GM18870 (cell line): ENCODE data around the gene CDX1.

Experiments
- ATAC-seq: cut with Tn5 transposase; IDR thresholded peaks from one replicate; pipeline ENCODE4 v1.9.1; 2021; ENCODE audit warnings: moderate library complexity; ENCODE audit not compliant: unreplicated experiment

CDX1 gene

DNA sequence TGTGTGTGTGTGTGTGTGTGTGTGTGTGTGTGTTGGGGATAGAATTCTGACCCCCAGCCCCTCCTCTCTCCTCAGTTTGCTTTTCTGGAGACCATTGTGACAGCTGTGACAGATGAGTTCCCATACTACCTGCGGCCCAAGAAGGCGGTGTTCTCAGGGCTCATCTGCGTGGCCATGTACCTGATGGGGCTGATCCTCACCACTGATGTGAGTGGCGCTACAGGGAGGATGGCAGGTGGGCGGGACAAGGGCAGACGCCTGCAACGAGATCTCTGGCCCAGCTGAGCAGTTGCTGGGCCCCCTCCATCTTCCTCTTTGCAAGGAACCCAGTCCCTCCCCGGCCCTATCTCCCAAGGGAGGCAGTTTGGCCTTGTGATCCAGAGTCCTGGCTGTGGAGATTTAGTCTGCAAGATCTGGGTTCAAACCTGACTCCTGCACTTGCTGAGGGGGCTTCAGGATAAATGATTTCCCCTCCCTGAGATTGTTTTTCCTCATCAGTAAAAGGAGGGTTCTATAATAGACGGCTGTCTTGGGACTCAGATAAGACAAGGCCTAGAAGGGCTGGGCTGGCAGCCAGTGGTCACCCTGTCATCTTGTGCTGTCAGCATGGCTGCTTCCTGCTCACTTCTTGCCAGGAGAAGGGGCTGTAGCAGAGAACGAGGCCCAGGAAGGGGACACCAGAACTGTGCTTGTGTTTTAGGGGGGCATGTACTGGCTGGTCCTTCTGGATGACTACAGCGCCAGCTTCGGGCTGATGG lies 37.4 kb downstream of the CDX1 start:
- ATAC-seq: no peak

DNA sequence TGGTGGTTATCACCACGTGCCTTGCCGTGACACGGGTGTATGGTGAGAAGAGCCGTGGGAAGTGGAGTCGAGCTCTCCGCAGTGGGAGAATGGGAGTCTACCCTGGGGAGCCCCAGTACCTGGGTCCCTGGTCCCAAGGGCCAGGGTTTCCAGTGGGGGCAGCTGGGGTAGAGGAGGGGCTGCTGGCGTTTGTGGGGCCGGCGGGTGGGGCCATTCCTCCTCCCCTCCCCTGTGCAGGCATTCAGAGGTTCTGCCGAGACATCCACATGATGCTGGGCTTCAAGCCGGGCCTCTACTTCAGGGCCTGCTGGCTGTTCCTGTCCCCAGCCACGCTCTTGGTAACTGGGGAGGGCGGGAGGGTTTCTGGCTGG lies 38.0 kb downstream of the CDX1 start:
- ATAC-seq: no peak

DNA sequence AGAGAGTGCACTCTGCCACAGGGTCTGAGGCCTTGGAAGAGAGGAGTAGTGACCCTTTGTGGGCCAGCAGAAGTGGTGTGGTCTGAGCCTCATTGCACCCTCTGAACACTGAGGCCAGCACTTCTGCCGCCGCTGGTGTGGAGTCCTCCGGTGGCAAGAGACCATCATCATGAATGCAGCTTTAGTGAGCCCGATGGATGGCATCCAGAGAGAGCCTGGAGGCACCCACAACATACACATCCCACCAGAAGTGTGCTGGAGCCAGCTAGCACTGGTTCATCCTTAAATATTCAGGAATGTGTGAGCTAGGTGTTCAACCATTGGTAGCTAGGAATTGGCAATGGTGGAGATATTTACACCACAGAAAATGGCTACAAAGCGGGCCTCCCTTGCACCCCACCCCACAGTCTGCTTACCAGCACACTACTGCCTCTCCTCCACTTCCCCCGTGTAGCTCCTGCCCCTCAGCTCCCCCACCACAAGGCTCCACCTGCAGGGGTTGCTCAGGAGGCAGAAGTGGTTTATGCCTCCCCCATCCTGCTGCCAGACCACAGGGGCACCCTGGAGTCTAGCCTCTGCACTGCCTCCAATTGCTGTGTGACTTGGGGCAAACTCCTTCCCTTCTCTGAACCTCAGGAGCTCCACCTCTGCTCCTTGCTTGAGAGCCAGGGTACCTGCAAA lies 39.7 kb downstream of the CDX1 start:
- no peak for ATAC-seq

DNA sequence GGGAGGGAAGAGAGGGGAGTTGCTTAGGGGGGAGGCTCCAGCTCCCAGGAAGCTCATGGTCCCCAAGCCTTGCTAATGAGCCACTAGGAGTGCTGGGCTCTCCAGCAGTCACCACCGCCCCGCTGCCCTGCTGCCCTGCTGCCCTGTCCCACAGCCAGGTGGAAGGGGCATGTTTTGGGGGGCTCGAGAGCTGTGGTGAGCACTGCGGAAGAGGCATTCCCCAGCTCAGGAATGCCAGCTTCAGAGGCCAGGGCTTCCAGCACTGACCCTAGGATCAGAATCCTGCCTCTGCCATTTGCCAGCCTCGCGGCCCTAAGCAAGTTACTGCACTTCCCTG lies 40.2 kb downstream of the CDX1 start:
- ATAC-seq: no peak

DNA sequence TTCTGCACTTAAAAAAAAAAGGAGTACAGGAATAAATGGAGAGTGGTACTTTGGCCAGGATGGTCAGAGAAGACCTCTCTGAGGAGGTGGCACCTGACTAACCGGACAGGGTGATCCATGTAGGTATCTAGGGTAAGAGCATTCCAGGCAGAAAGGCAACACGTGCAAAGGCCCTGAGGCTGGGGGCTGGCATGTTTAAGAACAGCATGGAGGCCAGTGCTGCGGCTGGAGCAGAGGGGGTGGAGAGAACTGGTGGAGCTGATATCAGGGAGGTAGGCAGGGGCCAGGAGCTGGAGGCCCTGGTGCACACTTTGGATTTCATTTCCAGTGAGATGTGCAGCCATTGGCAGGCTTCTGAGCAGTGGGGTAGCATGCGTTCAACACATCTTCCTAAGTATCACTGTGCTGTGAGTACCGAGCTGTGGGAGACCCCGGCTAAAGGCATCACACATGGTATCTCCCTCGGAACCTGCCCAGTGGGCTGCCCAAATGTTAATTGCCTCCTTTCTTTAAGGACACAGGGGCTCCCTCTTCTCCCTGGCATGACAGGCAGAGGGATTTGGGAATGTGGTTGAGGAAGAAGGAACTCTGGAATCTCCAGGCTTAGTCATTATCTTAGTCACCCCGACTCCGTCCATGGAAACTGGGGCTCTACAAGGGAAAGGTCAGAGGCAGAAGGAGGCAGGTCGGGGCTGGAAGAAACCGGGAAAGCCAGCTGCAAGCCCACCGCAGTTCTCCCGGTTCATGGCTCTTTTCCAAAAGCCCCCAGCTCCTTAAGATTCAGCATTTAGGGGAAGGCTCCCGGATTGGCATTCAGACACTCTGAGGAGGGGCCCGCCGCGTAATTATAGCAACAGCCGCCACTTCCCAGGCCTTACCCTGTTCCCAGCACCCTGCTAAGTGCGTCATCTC lies 41.9 kb downstream of the CDX1 start:
- no peak for ATAC-seq

DNA sequence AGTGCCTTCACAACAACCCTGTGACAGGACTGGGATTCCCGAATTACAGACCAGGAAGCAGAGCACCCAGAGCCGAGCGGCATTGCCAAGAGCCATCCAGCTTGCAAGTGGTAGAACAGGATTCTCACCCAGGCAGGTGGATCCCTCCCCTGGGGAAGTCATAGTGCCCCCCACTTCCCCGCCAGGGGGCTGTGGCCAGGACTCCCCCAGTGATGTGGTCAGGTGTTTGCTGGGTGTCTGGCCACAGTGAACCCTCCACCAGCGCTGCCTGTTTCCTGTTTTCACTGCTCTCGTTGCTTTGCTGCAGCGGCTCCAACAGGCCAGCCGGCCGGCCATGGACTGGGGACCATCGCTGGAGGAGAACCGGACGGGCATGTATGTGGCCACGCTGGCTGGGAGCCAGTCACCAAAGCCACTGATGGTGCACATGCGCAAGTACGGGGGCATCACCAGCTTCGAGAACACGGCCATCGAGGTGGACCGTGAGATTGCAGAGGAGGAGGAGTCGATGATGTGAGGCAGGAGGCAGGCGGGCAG lies 42.6 kb downstream of the CDX1 start:
- ATAC-seq: no peak

DNA sequence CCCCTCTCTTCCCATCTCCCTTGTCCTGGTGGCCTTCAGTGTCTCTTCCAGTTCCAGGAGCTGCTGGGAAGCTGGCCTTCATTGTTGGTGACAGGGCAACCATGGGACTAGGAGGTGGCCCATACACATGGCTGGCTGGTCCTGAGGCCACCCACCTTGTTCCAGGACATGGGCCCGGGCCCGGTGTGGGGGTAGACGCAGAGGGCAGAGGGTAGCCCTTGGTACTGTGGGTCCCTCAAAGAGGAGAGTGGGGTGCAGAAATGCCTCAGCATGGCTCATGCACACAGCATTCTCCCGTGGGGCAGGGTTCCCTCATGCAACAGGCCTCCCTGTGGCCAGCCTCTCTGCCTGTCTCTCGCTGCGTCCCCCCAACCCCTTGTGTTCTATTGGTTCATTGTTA lies 44.1 kb downstream of the CDX1 start:
- no peak for ATAC-seq

DNA sequence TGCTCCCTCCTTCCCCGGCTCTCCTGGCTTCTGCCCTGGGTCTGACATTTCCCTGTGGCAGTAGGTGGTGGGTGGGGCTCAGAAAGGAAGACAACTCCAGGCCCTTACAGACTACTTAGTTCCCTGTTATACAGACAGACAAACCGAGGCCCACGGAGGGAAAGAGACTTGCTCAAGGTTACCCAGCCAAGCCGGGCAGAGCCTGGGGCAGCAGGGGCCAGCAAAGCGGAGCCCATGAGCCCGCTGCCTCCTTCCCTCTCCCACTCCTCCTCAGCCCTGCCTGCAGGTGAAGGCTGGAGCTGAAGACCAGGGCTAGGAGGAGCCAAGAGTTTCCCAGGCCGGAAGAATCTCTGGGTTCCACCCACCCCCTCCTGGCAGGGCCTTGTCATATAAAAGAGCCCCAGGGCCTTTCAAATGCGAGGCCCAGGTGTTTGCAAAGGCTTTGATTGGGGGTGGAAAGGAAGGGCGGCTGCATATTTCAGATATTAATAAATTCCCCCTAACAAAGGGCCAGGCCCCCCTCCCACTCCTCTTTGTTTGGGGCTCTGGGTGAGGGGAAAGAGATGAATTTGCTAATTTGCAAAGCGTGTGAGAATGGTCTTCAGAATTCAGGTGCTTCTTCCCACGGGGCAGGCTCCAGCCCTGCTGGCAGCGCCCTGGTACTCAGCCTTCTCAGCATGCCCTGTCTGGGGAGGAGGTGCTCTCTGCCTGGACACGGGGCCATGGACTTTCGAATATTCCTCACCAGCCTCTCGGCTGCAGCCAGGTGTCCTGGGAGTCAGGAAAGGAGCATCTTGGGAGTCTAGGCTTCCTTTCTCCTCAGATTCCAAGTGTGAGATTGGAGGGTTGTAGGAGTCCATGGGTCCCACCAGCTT lies 44.8 kb downstream of the CDX1 start:
- ATAC-seq: no peak

DNA sequence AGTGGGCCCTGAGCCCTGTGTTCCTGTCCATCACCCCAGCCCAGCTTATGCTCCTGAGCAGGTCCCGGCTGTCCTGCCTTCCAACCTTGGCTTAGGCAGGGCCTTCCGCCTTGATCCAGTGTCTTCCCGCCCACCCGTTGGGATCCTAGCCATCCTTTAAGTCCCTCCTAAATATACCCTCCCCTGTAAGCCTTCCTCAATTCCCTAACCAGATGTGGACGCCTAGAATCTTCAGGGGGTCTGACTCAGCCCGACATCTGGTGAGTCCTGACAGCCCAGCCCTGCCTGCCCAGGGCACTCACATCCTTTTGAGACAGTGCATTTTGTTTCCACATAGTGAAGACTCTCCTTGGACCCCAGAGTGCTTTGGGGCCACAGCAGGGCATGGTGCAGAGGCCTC lies 47.0 kb downstream of the CDX1 start:
- no peak for ATAC-seq

DNA sequence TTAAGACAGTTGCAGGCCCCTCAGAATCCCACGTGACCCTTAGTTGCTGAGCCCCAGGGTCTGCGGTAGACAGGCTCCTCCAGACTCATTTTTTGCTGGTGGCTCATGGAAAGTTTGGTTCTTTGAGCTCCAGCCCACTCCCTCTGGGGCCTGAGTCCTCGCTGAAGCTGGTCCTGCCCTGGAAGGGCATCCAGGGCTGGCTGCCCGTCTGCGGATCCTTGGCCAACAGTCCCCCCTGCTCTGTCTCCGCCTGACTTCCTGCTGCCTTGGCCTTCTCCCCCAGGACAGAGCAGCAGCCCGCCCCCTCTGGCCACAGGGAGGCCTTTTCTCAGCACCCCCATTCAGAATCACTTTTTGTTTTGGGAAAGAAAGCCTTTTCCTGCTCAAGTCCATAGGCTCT lies 47.7 kb downstream of the CDX1 start:
- no peak for ATAC-seq

DNA sequence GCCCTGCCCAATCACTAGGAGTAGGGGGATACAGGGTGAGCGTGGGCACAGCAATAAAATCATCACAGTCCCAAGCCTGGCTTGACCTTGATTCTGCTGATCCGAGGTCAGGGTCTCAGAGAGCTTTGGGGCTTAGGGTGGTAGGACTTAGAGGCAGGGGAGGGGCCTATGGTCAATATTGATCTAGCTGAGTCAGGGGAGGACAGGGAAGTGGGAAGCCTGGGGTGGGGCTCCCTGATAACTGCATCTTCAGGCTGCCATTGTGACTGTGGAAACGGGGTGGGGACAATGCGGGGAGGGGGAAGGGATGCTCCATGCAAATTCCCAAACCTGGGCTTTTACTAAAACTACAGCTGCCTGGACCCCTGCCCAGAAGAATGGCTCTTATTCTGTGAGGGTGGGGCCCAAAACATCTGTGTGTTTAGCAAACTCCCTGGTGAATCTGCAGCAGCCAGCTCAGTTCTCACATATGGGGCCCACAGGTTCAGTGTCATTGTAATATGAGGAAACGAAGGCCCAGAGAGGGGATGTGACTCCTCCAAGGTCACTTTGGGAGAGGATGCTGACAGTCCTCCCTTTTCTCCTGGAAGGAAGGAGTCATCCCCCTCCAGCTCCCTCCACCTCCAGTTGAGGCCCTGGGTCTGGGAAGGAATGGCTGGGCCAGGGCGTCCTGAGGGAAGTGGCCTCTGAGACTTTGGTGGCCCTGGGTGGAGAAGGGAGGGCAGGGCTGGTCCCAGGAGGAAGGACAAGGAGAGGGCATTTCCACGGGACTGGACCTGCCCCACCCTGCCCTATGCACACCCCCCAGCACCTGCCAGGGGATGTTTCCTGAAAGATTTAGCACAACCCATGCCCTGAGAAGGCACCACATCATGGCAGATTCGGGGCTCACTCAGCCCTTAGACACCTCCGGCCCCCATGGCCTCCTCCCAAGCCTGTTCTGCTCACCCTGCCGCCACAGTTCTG lies 49.7 kb downstream of the CDX1 start:
- ATAC-seq: no peak

DNA sequence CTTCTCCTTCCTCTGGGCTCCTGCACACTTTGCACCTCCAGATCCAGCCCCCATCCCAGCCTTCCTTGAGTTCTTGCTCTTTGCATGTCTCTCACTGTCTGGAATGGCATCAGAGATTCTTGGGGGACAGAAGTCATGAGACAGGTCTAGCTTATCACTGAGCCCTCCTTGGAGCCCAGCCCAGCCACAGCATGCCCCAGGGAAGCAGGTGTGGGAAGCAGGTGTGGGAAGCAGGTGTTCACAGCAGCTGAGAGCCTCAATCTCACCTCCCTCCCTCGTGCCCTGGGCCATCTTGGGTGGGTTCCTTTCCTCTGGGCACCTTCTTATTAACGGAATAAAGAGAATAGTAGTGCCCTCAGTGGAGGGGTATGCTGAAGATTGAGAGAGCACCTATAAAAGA lies 50.5 kb downstream of the CDX1 start:
- ATAC-seq: no peak

DNA sequence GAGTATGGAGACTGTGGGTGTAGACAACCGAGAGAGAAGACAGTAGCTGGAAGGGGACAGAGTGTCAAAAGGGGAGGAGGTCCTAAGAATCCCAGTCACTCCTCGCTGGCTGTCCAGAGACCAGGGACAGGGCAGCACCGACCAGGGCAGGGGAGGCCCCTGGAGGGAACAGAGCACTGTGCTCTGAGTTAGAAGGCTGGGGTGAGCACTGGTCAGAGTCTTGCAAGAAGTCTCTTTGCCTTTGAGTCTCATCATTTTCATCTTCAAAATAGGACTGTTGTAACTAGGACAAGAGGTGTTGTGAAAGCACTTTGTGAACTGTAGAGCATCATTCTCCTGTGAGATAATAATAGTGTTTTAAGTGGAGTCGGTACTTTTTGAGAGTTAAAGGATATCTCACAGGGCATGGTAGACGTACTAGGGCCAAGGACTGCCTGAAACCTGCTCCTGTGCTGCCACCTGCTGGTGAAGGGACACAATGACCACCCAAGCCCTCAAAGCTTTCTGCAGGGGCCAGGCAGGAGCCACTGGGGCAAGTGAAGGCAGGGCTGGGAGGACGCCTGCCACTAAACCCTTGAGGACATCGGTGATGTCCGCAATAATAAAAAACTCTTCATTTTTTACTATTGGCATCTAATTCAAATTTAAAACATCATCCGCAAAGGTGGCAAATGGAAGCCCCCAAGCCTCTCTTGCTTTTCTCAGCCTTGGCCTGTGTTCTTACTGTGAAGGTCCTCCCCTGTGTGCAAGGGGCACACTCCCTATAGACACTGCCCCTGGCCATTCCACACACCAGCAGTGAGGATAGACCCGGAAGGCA lies 51.5 kb downstream of the CDX1 start:
- no peak for ATAC-seq

DNA sequence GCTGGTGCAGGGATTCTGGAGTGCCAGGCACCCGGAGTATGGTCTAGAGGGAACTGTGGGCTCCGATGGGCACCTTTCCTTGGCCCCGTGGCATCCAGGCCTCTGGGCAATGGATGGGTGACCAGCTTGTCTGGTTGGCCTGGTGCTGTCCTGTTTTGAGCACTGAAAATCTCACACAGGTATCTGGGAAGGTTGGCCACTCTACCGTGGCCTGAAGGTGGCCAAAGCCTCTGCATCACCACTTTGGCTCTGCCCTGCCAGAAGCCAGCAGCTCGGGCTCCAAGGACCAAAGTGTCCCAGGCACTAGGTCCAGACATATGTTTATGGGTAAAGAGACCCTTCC lies 52.1 kb downstream of the CDX1 start:
- ATAC-seq: no peak

DNA sequence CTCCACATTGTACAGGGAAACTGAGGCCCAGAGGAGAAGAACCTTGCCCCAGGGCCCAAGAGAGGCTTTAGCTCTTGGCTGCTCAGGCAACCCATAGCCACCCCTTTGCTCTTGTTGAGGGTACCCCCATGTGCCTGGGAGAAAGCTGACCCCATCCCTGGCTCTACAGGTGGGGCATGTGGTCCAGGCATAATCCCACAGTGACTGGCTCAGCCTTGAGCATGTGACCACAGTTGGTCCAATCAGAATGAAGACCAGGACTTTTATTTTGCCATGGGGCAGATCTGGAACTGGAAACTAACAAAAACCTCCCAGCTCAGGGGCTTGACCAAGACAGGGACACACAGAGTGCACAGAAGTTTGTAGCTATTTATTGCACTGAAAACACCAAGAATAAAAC lies 52.6 kb downstream of the CDX1 start:
- ATAC-seq: no peak

DNA sequence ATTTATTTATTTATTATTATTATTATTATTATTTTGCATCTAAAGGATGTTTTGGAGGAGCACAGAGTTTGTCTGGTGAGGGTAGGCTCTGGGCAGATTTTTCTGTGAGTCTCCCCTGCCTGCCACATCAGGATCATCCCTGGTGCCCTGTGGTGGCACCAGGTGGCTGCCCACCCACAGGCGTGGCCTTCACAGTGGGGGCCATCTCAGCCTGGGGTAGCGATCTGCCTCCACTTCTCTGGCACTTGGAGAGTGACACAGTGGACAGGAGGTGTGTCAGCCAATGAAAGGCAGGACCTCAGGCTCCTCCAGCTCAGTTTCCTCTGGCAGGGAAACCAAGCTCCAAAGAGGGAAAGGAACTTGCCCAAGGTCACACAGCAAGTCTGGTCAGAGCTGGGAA lies 53.3 kb downstream of the CDX1 start:
- no peak for ATAC-seq

DNA sequence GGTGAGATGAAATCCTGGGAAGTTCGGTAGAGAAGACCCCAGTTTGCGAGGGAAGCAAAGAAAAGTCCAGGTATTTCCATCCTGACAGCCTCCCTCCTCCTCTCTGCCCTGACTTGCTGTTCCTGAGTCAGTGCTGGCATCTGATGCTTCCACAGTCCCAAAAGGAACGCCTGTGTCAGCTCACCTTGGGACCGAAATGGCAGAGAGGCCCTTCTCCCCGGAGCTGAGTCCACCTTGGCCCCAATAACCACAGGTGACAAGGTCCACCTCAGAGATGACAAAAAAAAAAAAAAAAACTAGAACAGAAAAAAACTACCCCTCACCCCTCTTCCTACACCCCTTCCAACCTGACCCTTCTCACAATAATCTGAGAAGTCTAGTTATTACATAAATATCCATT lies 54.9 kb downstream of the CDX1 start:
- no peak for ATAC-seq

DNA sequence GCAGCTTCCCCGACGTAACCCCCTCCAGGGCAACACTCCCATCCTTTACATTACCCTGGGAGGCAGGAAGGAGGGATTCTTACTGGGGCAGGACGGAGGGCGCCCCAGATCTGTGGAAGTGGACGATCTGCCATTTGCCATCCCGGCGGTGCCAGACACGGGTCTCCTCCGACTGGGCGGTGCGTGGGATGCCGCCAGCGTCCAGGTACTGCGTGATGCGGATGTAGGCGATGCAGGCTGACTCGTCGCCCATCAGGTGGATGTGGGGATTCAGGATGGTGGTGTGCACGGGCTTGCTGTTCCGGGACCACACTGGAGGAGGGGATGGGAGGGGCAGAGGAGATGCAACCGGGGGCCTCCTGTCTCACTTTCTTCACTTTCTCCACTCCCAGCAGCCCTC lies 56.3 kb downstream of the CDX1 start:
- no peak for ATAC-seq

DNA sequence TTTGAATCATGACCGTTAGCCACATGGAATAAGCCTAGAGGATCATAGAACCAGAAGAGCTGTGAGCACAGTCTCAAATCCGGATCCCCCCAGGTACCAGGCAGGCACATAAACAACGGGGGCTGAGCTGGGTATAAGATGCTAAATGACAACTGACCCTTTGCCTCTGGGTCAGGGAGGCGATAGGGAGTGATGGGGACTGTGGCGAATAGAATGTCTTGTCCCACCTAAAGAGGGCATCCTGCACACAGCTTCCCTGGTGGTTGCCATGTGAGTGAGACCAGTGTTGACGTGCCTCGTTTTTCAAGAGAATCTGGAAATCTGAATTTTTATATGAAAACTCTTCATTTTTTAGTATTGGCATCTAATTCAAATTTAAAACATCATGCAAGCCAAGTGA lies 56.9 kb downstream of the CDX1 start:
- no peak for ATAC-seq
